Measurements from ENCODE around the gene LTV1.

LTV1 gene

GRCh38 chr6:143896126-143896860, 53.2 kb downstream of the LTV1 start:
- no peak overlapping the region for H3K4me3 ChIP-seq (replicated peaks in 1 of 2; ENCODE audit: low read depth in 2 of 2, low read length in 2 of 2)
- peak in 1 of 2 donors; percentile 2 for DNase-seq (ENCODE audit: low read depth in 2 of 2)
- TF ChIP-seq, protein P1, sequence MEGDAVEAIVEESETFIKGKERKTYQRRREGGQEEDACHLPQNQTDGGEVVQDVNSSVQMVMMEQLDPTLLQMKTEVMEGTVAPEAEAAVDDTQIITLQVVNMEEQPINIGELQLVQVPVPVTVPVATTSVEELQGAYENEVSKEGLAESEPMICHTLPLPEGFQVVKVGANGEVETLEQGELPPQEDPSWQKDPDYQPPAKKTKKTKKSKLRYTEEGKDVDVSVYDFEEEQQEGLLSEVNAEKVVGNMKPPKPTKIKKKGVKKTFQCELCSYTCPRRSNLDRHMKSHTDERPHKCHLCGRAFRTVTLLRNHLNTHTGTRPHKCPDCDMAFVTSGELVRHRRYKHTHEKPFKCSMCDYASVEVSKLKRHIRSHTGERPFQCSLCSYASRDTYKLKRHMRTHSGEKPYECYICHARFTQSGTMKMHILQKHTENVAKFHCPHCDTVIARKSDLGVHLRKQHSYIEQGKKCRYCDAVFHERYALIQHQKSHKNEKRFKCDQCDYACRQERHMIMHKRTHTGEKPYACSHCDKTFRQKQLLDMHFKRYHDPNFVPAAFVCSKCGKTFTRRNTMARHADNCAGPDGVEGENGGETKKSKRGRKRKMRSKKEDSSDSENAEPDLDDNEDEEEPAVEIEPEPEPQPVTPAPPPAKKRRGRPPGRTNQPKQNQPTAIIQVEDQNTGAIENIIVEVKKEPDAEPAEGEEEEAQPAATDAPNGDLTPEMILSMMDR (IDR thresholded peaks at IDR 0.05; ENCODE audit: low read depth, low read length), result no peak

- H3K4me3 ChIP-seq (replicated peaks in 1 of 2; ENCODE audit: low read depth in 2 of 2, low read length in 2 of 2), result no peak overlapping the region
- no peak for DNase-seq (ENCODE audit: low read depth in 2 of 2)
- TF ChIP-seq, protein P1 (IDR thresholded peaks at IDR 0.05; ENCODE audit: low read depth, low read length), result no peak
Measured at GRCh38 chr6:143900358-143900757, 57.2 kb downstream of the LTV1 start.

DNA sequence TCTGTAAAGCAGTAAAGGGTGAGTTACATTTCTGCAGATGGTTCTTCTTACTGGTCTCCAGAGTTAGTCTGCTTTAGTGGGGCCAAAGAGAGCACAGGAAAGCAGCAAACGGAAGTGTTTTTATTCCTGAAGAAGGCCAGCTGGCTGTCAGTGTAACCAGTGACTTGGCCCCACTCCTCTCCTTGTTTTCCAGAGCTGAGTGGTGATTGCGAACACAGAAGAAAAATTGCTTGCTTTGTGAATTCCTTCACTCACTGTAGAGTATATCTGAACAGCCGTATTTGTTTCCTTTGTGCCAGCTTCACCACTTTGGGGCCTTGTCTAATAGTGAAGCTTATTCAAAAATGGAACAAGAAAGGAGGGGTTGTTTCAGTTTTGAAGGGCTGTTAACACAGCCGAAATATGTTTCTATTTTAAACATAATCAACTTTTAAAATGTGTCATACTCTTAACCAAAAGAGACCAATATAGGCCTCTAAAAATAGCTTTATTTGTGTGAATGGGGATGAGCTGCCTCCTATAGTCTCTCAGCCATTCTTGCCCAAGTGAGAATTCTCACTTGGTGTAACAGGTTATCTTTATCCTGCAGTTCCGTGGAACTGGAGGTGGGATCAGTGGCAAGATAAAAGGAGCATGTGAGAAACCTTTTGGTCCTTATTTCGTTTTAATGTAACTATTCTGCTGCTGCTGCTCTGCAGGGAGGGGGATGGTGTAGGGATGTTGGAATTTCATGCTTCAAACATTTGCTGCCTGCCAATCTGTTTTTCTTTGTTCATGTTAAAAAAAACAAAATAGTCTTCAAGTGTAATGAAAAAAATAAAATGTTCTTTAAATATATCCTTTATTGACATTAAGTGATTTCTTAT, 59.0 kb downstream of the LTV1 start:
- TF ChIP-seq, protein P1 (IDR thresholded peaks at IDR 0.05; ENCODE audit: low read depth, low read length), result no peak
- H3K4me3 ChIP-seq (replicated peaks in 1 of 2; ENCODE audit: low read depth in 2 of 2, low read length in 2 of 2), result no peak overlapping the region
- DNase-seq (ENCODE audit: low read depth in 2 of 2), result peak; percentile 36 to 94

DNA sequence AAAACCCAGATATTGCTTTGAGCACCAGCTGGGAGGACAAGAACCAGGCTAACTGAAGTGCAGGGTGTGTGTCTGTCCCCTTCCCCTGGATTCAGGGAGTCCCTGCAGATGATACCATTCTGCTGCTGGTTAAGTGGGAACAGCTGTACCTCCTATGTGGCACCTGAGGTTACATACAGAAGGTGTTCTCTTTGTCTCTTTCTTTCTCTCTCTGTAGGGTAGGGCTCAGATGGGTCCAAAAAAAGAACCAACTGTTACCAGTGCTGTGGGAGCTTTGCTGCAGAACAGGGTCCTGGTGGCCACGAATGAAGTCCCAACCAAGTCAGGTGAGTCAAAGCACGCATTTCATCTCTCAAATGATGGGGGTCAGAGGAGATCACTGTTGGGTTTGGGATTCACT, 59.7 kb downstream of the LTV1 start:
- no peak overlapping the region for H3K4me3 ChIP-seq (replicated peaks in 1 of 2; ENCODE audit: low read depth in 2 of 2, low read length in 2 of 2)
- no peak for DNase-seq (ENCODE audit: low read depth in 2 of 2)
- TF ChIP-seq, protein P1 (IDR thresholded peaks at IDR 0.05; ENCODE audit: low read depth, low read length), result no peak

GRCh38 chr6:143911028-143911427, 67.9 kb downstream of the LTV1 start:
- TF ChIP-seq, protein P1 (IDR thresholded peaks at IDR 0.05; ENCODE audit: low read depth, low read length), result no peak
- no peak overlapping the region for H3K4me3 ChIP-seq (replicated peaks in 1 of 2; ENCODE audit: low read depth in 2 of 2, low read length in 2 of 2)

GRCh38 chr6:143912671-143913070, 69.5 kb downstream of the LTV1 start:
- DNase-seq (ENCODE audit: low read depth in 2 of 2), result no peak
- TF ChIP-seq, protein P1 (IDR thresholded peaks at IDR 0.05; ENCODE audit: low read depth, low read length), result no peak
- H3K4me3 ChIP-seq (replicated peaks in 1 of 2; ENCODE audit: low read depth in 2 of 2, low read length in 2 of 2), result no peak overlapping the region

More at GRCh38 chr6:143911028-143911427, 67.9 kb downstream of the LTV1 start:
- no peak for DNase-seq (ENCODE audit: low read depth in 2 of 2)
